GM23338 (cell line): ENCODE results near the gene CLEC3A.

Source experiments
- POLR2AphosphoS5 ChIP-seq: IDR thresholded peaks from 2 replicates; pipeline ENCODE4 v1.6.1; 2016; ENCODE audit warnings: antibody characterized with exemption, low read depth
- TF ChIP-seq, protein P1 (sequence below), 2 experiments: fragments of 200-600 bp in 1 of 2; sonication (generic) in 1 of 2; conservative IDR thresholded peaks; 2 replicates each; pipeline versions ENCODE4 v1.5.1 to v1.6.1; 2016 to 2017; ENCODE audit warnings: antibody characterized with exemption in 2 of 2, low read depth in 2 of 2, mild to moderate bottlenecking in 2 of 2, moderate library complexity in 1 of 2

DNA sequence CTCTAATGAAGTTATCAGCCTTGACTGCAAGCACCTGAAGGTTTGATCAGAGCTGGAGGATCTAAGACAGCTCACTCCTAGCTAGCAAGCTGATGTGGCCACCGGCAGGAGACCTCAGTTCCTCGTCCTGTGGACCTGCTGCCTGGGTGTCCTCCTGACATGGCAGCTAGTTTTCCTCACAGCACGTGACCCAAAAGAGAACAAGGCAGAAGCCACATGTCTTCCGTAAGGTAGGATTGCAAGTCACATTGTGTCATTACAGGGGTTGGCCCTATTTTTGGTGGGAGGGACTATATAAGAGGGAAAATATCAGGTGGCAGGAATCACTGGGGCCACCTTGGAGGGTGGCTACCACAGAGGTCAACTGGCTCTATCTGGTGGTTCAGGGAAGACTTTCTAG lies 59.0 kb downstream of the CLEC3A start:
- no peak for TF ChIP-seq POLR2AphosphoS5
- TF ChIP-seq, protein P1, sequence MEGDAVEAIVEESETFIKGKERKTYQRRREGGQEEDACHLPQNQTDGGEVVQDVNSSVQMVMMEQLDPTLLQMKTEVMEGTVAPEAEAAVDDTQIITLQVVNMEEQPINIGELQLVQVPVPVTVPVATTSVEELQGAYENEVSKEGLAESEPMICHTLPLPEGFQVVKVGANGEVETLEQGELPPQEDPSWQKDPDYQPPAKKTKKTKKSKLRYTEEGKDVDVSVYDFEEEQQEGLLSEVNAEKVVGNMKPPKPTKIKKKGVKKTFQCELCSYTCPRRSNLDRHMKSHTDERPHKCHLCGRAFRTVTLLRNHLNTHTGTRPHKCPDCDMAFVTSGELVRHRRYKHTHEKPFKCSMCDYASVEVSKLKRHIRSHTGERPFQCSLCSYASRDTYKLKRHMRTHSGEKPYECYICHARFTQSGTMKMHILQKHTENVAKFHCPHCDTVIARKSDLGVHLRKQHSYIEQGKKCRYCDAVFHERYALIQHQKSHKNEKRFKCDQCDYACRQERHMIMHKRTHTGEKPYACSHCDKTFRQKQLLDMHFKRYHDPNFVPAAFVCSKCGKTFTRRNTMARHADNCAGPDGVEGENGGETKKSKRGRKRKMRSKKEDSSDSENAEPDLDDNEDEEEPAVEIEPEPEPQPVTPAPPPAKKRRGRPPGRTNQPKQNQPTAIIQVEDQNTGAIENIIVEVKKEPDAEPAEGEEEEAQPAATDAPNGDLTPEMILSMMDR (conservative IDR thresholded peaks at IDR 0.05; ENCODE audit: low read depth in 2 of 2) = no peak
